Choroid plexus epithelial cell (primary cell): ENCODE data around the gene CDH4.

Experiments used
- DNase-seq: peaks from one replicate; pipeline ENCODE4 v3.0.0-alpha.2; 2010; ENCODE audit warnings: low read depth
- H3K4me3 ChIP-seq: 2 replicates; pipeline ENCODE4 v1.5.1; 2011; ENCODE audit warnings: low read depth, mild to moderate bottlenecking, control low read depth, low read length, moderate library complexity
- TF ChIP-seq, protein P1 (sequence below): conservative IDR thresholded peaks from 2 replicates; pipeline ENCODE4 v1.5.1; 2011; ENCODE audit warnings: low read depth, mild to moderate bottlenecking, control low read depth, inconsistent platforms, low read length, moderate library complexity

Gene CDH4

DNA sequence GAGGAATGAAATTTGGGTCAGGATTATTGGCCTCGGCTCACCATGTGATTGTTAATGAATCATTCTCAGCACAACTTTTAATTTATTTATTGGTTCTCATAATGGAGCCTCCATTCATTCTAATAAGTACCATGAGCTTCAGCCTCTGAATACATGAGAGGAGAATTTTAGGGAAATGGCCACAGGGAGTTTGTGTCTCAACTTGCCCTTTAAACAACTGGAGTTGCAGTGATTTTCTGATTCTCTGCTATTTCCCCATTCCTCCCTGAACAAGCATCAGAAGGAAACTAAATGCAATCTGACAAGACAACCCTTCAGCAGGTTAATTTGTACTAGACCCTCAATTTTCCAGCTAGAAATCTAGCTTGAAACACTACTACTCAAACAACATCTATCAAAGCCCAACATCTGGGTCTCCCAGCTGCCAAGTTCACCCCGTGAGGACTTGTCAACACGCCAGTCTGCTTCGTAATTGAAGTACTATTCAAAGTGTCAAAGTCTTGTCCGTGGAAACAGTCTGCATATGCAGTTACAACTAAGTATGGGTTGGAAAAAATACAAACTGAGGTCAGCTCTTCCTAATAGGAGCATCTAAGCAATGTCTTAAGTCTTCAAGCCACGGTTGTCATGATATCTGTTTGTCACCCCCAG lies 235.4 kb downstream of the CDH4 start:
- TF ChIP-seq, protein P1, sequence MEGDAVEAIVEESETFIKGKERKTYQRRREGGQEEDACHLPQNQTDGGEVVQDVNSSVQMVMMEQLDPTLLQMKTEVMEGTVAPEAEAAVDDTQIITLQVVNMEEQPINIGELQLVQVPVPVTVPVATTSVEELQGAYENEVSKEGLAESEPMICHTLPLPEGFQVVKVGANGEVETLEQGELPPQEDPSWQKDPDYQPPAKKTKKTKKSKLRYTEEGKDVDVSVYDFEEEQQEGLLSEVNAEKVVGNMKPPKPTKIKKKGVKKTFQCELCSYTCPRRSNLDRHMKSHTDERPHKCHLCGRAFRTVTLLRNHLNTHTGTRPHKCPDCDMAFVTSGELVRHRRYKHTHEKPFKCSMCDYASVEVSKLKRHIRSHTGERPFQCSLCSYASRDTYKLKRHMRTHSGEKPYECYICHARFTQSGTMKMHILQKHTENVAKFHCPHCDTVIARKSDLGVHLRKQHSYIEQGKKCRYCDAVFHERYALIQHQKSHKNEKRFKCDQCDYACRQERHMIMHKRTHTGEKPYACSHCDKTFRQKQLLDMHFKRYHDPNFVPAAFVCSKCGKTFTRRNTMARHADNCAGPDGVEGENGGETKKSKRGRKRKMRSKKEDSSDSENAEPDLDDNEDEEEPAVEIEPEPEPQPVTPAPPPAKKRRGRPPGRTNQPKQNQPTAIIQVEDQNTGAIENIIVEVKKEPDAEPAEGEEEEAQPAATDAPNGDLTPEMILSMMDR: no peak
- no peak overlapping the region for H3K4me3 ChIP-seq
- no peak for DNase-seq

DNA sequence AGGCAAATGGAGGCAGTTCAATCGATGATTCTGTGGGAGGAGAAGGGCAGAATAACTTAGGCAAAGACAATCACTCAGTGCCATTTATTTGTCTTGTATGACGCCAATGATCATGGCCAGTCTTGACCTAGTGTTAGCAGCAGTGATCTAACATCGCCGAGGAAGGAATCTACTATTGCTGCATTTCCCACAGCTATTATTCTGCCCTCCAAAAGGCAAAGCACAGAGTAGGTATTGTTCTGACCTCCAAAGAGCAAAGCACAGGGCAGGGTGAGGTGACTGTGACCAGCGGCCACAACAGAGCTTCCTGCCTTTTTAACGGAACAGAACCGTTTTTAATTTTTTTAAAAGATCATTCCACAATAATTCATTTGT lies 235.9 kb downstream of the CDH4 start:
- TF ChIP-seq, protein P1: no peak
- DNase-seq: no peak
- no peak overlapping the region for H3K4me3 ChIP-seq

DNA sequence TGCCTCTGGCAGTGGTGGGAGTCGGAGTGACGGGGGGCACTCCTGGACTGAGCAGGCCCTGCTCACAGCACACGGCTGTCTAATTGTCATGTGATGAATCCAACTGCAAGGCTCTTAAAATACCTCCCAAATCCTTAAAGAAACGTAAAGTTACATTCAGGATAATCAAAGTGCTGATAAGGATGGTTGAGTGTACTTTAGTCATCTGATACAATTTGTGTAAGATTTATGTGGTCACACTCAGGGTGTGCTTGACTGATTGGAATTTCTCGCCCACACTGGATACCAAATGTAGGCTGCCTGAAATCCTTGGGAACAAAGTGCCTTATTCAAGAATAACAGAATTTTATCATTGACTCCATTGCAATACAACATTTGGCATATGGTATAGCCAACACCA lies 238.7 kb downstream of the CDH4 start:
- H3K4me3 ChIP-seq: no peak overlapping the region
- TF ChIP-seq, protein P1: no peak
- no peak for DNase-seq

DNA sequence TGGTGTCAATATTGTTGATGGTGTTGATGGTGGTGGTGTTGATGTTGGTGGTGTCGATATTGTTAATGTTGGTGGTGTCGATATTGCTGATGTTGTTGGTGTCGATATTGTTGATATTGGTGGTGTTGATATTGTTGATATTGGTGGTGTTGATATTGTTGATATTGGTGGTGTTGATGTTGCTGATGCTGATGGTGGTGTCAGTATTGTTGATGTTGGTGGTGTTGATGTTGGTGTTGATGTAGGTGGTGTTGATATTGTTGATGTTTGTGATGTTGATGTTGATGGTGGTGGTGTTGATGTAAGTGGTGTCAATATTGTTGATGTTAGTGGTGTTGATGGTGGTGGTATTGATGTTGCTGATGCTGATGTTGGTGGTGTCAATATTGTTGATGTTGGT lies 240.0 kb downstream of the CDH4 start:
- no peak for DNase-seq
- no peak overlapping the region for H3K4me3 ChIP-seq
- TF ChIP-seq, protein P1: no peak

DNA sequence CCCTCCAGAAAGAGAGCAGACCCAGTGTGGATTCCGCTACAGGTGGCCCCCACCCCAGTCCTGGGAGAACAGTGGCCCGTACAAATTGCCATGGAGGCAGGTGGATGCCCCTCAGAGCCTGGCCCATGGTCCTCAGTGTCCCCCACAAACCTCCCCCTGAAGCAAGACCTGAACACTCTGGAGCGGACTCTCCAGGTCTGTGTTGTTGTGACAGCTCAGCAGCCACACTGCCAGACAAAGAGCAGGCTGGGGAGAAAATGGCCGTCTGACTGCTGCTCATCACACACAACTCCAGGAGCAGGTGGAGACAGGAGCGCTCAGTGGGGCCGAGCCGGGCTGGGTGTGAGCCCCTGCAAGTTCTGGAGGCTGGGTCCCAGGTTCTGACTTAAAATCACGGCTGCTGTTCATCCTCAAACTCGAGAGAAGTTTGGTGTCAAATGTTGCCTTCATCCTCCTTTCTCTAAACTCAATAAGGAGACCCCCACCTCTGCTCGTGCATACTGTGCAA lies 241.8 kb downstream of the CDH4 start:
- DNase-seq: no peak
- TF ChIP-seq, protein P1: no peak
- no peak overlapping the region for H3K4me3 ChIP-seq

DNA sequence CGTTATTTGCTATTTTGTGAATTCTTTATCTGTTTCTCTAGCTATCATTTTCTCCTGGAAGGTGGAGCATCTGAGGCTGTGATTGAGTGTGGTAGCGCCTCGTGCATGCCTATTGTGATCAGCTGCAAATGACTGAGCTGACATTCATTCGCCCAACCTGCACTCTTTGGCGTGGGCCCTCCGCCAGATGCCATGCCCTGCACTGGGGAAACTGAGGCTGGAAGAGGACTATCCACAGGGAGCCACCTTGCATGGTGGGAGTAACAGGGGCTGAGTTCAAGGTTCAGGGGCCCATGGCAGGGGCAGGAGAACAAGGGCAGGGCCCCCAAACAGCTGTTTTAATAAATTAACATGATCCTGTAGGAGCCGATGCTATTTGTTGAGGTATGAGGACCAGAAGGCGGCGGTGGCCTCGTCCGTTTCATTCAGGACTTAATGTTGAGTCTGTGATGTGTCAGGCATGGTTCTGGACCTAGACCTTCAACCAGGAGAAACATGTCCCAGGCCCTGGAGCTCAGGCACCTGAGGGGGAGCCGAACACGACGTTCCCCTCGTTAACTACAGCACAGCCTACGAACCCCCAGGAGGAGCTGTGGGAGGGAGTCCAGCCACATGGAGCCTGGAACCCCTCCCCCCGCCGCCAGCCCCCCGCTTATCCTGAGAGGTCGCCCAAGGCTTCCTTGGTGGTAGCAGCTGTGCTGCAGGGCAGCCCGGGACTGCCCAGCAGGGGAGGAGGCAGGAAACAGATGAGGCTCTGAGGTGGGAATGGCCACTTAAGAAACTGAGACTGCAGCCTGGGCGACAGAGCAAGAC lies 242.9 kb downstream of the CDH4 start:
- H3K4me3 ChIP-seq: no peak overlapping the region
- no peak for DNase-seq
- TF ChIP-seq, protein P1: no peak
